GM18909 (cell line): ENCODE results near the gene CCL28.
"Not testable (repeated sequence)": the region's sequence is repeated elsewhere in the genome, so short reads cannot be mapped to it uniquely, and the experiment has no call there.

Source experiments
- ATAC-seq: cut with Tn5 transposase; IDR thresholded peaks from one replicate; pipeline ENCODE4 v1.9.1; 2021; ENCODE audit warnings: mild to moderate bottlenecking; ENCODE audit not compliant: unreplicated experiment, poor library complexity

Gene CCL28, protein sequence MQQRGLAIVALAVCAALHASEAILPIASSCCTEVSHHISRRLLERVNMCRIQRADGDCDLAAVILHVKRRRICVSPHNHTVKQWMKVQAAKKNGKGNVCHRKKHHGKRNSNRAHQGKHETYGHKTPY

DNA sequence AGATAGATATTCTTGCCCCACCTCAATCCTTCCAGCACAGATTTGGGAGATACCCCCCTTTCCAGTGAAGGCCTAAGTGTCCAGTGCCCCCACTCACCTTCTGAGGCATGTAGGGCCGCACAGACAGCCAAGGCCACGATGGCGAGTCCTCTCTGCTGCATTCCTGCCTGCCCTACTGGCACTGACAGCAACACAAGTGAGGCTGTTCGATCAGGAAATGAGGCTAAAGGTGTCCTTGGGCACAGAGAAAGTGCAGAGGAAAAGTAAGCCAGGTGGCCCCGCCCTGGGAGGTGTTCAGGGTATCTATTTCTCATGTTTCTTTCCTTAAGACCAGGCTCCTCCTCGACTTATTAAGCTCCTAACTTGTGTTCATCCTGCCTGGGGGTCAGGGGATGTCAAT lies at the start of gene CCL28:
Gene CCL28, minus strand, starts transcription at position 236 of the 400 bp plus-strand sequence. Its CDS starts 75 bp downstream, at position 161.
- no peak for ATAC-seq

DNA sequence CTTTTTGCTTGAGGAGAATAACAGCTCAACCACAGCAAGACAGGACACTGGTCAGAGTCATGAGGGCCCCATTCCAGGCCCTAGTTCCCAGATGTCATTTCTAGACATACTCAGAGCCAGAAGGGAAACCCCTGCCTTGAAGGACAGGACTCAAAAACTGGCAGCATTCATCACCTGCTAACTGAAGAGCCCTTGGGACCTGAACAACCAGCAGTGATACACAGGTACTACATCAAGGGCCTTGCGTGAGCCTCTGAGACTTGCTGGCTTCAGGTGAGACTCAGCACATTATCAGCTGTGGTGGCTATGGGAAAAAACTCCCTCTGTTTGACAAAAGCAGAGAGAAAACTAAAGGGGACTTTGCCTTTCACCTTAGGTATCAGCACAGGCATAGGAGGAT lies 48.9 kb upstream of the CCL28 start:
- no peak for ATAC-seq

DNA sequence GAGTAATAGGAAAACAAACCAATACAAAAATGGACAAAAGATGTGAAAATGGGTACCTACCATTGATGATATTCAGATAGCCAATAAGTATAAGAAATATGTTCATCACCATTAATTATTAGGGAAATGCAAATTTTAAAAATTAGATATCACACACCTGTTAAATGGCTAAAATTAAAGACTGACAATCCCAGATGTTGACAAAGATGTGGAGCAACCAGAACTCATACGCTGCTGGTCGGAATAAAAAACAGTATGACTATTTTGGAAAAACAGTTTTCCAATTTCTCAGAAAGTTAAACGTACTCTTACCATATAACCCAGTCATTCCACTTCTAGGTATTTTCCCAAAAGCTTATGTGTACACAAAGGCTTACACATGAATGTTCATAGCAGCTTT lies 44.4 kb upstream of the CCL28 start:
- ATAC-seq = no peak

DNA sequence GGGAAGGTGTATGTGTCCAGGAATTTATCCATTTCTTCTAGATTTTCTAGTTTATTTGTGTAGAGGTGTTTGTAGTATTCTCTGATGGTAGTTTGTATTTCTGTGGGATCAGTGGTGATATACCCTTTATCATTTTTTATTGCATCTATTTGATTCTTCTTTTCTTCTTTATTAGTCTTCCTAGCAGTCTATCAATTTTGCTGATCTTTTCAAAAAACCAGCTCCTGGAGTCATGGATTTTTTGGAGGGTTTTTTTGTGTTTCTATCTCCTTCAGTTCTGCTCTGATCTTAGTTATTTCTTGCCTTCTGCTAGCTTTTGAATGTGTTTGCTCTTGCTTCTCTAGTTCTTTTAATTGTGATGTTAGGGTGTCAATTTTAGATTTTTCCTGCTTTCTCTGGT lies 29.4 kb upstream of the CCL28 start:
- not testable (repeated sequence) for ATAC-seq

DNA sequence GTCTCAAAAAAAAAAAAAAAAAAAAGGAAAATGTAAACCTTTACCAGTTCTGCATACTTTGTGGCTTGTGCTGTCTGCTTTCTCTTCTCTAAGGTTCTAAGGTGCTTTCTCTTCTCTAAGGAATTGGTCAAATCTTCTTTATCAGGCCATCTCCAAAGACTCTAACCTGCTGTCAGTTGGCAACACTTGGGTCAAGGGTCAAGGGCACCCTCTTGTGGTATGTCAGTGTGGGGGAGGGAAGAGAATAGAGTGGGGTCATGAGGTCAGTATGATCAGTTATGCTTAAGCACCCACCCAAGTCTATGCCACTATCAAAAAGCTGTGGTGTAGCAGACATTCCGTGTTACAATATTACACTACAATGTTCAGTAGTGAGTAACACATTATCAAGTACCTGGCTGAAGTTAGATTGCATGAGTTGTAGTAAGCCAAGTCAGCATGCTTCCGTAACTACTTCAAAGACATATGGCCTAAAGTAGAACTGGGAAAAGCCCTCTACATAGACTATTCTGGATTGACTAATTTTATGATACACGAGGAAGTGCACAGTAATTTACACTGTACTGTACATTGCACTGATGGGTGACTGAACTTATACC lies 25.0 kb upstream of the CCL28 start:
- no peak for ATAC-seq

DNA sequence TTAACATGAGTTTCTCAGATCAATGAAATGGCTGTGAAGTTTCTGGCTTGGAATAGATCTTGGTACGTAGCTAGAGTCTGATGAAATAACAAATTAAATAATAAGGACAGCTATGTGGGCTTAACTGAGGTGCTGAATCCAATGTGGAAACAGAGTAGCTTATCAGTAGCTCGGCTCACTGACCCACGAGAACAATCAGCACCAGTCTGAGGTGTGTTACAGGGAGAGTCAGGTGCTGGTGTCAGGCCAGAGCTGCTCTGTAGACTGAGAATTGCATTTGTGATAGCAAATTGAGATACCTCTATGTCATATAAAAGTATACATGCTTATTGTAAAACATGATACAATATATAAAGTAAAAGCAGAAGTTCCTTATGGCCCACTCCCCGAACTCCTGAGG lies 21.2 kb upstream of the CCL28 start:
- ATAC-seq = no peak

DNA sequence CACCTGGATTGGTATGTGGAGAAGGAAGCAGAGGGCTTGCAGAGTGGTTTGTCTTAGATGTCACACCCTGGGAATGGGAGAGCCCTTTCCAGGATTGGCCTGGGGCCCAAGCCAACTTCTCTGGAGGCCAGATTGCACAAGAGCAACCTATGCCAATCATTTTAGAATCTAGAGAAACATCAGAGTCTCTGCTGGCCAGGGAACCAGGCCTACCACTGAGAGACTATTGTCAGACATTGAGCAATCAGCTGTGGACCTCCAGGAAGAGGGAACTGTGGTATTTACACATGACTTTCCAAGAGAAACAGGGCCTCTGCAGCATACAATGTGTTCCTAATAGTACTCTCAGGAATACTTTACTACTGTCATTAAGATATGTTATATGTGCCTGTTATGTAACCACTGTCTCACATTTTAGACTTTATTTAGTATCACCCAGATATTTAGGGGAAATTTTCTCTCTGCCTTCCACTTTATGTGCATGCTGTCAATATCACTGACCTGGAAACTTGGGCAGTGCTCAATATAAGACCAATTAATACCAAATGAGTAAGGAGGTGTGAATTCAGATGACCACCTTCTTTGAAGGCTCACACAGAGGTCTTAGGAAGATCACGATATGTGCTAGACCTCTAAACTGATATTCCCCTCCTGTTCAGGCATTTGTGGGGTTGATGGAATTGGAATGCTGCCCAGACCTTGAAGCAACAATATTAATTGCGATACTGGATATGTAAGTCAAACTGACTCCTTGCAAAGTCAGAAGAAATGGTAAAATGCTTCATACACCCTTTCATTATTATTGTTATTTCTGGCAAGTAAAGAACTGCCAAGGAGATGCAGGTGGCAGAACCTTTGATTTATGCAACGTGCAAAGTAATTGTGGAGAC lies 20.5 kb upstream of the CCL28 start:
- ATAC-seq = no peak

DNA sequence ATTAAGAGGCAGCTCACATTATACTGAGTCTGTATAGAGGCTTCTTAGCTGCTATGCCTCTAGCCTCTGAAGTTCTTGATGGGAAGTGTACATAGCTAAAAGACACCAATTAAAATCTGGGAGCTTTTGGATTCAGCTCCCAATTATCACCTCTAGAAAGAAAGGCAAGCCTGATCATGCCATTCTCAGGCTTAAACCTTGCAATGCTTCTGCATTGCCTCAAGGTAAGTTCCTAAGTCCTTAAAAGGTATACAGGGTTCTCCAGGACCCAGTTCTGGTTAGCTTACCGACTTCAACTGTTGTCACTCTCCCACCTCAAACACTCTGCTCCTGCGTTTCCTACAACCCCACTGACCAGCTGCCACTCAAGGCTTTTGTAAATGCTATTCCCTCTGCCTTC lies 17.5 kb upstream of the CCL28 start:
- no peak for ATAC-seq

DNA sequence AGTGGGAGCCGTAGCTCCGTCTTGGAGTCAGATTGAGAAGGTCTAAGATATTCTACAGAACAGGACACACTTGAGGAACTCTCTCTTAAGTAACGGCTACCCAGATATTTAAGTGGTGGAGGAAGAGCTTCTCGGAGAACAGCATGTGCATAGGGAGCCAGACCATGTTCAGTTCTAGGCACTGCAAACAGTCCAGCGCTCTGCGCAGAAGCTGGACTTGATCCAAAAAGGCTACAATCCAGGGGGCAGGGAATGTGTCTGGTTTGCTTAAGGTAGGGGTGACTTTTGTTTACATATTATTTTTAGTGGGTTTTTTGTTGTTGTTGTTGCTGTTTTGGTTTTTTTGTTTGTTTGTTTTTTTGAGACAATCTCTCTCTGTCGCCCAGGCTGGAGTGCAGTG lies 16.8 kb upstream of the CCL28 start:
- no peak for ATAC-seq

DNA sequence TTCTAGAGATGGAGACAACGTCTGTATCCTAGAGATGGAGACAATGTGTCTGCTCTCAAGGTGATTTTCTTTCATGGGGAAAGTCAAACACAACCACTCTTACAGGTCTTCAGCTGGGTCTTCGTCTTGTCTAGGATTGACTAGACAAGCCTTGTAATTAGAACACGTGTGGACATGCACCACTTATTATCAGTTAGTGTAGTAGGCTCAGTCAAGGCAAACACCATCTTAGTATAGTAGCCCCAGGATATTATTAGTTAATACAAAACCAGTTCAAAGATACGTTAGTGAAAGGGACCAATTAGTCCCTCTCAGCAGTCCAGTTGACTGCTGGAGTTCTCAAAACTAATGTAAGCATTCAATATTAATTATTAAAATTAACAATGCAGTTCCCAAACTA lies 15.1 kb upstream of the CCL28 start:
- peak; percentile 46 for ATAC-seq

DNA sequence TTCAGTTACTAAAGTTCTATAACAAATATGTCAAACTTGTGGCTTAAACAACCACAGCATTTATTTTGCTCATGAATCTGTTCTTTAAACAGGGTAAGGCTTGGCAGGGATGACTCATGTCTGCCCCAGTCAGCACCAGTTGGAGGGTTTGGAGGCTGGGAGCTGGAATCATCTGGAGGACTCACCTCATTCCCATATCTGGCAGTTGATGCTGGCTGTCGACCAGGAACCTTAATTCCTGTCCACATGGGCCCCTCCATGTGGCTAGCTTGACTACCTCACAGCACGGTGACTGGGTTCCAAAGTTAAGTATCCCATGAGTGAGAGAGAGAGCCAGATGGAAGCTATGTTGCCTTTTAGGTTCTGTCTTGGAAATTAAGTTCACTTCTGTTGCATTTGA lies 13.8 kb upstream of the CCL28 start:
- no peak for ATAC-seq

DNA sequence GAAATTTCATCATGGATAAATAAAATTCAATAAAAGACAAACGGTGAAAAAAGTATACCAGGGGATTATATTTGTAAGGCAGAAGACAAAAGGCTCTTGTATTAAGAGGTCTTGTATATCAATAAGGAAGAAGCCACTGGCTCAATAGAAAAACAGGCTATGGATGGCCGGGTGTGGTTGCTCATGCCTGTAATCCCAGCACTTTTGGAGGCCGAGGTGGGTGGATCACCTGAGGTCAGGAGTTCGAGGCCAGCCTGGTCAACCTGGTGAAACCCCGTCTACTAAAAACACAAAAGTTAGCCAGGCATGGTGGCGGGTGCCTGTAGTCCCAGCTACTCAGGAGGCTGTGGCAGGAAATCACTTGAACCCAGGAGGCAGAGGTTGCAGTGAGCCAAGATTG lies 10.9 kb upstream of the CCL28 start:
- not testable (repeated sequence) for ATAC-seq

DNA sequence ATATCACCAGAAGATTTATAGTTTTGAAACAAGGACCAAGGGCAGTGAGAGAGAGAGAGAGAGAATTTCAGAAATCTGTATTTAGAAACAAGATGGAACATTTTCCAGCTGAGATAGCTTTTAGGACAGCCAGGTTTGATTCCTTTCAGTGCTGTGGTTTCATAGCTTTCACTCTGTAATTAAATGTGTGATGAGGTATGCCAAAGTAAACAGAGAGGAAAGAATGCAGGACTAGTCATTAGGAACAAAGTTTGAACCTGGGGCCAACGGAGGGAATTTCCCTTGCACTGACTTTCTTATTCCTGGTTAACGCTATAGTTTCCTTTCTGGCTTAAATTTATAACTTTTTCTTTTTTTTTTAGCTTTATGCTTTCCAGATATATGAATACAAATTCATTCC lies 10.0 kb upstream of the CCL28 start:
- ATAC-seq = no peak

DNA sequence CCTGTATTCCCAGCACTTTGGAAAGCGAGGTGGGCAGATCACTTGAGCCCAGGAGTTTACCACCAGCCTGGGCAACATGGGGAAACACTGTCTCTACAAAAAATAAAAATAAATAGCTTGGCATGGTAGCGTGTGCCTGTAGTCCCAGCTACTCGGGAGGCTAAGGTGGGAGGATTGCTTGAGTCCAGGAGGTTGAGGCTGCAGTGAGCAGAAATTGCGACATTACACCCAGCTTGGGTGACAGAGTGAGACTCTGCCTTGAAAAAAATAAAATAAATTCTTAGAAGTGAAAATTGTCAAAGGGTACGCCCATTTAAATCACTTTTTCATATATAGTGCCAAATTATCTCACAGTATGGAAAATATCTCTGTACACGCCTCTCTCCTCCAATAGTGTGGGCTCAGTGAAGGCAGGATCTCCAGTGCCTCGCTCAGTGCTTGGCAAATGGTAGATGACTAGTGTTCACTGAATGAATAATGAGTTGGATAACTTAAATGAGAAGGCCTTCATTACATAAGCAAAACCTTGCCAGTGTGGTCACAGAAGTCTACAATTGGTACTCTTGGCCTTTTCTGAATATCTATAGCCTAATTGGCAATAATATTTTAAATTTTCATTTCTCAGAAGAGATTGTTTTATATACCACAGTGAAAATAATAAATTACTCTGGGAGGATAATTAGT lies 9.4 kb upstream of the CCL28 start:
- ATAC-seq = no peak

DNA sequence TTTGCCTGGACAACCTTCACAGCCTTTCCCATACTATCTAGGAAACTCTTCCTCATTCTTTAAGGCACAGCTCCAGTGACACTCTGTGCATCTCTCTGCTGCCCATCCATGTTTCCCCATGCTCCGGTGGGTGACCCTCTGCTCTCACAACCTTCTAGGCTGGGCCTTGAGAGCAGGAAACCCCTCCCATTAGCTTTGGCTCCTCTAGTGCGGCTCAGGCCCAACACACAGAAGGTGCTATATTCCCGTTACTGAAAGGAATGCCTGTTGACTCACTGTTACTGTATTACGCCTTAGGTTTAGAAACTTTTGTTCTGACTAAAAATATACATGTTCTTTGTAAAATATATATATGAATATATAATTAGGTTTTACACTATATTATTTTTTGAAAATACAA lies 8.1 kb upstream of the CCL28 start:
- ATAC-seq = no peak

DNA sequence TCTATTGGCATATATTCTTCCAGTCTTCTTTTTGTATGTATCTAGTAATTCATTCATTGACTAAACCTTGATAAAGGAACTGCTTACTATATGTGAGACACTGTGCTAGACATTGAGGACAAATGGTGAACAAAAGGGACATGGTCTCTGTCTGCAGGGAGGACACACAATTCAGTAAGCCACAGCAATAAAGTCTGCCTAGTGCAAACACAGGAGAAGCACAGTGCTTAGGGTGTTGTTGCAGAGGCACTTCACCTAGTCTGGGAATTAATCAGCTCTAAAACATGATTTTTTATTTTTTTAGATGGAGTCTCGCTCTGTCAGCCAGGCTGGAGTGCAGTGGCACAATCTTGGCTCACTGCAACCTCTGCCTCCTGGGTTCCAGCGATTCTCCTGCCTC lies 6.4 kb upstream of the CCL28 start:
- no peak for ATAC-seq

DNA sequence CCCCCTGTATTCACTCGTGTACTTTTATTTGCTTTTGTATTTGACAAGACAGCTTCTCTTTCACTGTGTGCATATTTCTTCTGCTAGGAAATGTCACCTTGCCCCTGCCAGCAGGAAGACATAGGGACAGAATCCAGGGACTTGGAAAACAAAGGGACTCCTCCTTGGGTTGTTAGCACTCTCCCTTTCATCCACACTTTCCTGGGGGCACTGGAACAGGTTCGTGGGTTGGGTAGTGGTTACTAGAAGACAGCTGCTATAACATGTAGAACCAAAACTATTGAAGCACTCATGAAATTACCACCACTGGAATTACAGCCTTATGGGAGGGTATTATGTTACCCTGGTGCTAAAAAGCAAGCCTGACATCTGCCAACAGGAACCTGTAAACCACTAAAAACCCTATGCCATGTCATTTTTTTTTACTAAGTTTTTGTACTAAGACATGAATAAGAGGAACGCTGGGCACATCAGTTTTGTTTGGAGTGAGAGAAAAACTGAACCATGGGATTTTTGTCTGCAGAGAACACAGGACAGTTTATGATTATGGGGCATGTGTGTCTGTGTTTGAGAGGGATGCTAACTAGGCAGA lies 4.7 kb upstream of the CCL28 start:
- no peak for ATAC-seq

DNA sequence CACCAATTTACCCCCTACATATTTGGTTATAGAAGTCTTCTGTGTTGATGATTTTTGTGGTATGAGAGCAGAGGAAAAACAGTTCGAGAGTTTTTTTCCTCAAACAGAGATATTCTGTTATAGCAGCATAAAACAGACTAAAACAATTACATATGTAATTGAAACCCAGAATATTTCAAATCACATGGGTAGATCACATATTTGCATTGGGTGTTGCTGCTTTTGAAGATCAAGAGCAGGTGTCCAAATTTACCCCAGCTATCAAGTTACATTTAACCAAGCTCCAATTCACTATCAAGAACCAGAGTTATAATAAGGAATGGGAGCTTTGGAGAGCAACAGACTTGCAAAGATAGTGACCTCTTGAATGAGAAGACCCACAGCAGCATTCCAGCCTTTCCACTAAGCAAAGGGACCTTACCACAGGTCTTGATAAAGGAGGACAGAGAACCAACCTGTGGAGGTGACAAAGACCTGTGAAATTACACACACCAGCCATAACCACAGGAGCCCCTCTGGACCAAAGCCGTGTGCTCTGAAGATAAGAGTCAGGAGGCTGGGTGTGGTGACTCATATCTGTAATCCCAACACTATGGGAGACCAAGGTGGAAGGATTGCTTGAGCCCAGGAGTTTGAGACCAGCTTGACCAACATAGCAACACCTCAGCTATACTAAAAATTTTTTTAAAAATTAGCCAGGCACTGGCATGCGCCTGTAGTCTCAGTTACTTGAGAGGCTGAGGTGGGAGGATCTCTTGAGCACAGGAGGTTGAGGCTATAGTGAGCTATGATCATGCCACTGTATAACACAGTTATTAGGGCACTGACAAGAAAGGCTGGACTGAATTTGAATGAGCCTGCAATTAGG lies 4.0 kb upstream of the CCL28 start:
- no peak for ATAC-seq

DNA sequence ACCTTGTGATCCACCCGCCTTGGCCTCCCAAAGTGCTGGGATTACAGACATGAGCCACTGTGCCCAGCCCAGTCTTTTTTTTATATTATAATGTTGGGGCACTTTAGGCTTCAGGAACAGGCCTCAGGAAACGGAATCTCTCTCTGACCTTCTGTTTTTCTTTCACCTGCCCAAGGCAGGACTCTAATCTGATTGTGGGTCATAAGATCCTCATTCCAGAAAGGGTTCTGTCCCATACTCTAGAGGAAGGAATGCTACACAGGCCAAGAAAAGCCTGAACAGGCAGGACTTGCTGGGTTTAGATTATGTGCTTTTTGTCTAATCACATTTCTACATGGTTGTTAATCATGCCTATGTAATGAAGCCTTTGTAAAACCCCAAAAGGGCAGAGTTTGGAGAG lies 1.8 kb upstream of the CCL28 start:
- no peak for ATAC-seq

DNA sequence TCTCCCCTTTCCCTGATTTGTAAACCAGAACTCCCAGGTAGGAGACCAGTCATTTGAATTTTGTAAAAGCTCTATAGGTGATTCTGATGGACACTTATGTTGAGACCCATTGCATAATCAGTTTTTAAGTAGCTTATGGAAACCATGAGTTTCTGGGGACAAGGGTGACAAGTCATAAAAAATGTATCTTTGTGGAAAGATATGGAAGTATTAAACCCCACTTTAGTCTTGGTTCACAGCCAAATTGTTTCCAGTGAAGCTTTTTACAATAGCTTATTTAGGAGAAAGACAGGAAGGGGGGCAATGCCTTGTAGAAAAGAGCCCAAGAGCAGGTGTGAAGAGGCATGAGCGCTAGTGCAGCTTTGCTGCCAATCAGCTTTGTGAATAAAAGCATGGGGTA lies 453 bp upstream of the CCL28 start:
- ATAC-seq = no peak
